Esophagus muscularis mucosa (tissue), 4 donors: ENCODE measurements around the gene FANCD2. TPM values are rescaled to one million over a fixed set of nuclear protein-coding genes. Genes with fewer than 3 reads are reported as not detected.
A peak's percentile ranks its signal among the peaks of the same experiment; 100 is the strongest.
"Not testable (repeated sequence)": the region's sequence is repeated elsewhere in the genome, so short reads cannot be mapped to it uniquely, and the experiment has no call there.

Experiments used
- DNase-seq: peaks from one replicate; pipeline ENCODE4 v3.0.0-alpha.2; 2017; ENCODE audit errors: extremely low spot score
- H3K27ac ChIP-seq, 4 donors: fragments of 200-600 bp; sonication (generic); replicated peaks in 1 of 4; 1 replicate in 3 of 4; 2 replicates in 1 of 4; pipeline ENCODE4 v1.5.1; 2016 to 2019; ENCODE audit warnings: mild to moderate bottlenecking in 1 of 4
- H3K27me3 ChIP-seq, 4 donors: fragments of 200-600 bp; sonication (generic); one replicate each; pipeline versions ENCODE4 v1.5.1 to v1.6.0; 2016 to 2019
- H3K36me3 ChIP-seq, 4 donors: fragments of 200-600 bp; sonication (generic); one replicate each; pipeline ENCODE4 v1.5.1; 2016 to 2019
- H3K4me1 ChIP-seq, 4 donors: fragments of 200-600 bp; sonication (generic); one replicate each; pipeline ENCODE4 v1.5.1; 2016 to 2019
- H3K4me3 ChIP-seq, 4 donors: fragments of 200-600 bp; sonication (generic); 1 replicate in 2 of 4; 2 replicates in 2 of 4; pipeline ENCODE4 v1.5.1; 2016 to 2019; ENCODE audit warnings: mild to moderate bottlenecking in 4 of 4, moderate library complexity in 1 of 4
- H3K9me3 ChIP-seq, 4 donors: fragments of 200-600 bp; sonication (generic); 1 replicate in 3 of 4; 2 replicates in 1 of 4; pipeline ENCODE4 v1.5.1; 2016 to 2019
- EP300 ChIP-seq: sonication (generic); formaldehyde crosslinking; IDR thresholded peaks from one replicate; pipeline ENCODE4 v1.6.1; 2017; ENCODE audit warnings: antibody characterized with exemption
- POLR2A ChIP-seq: fragments of 450-650 bp; IDR thresholded peaks from one replicate; pipeline ENCODE4 v1.6.1; 2017; ENCODE audit warnings: antibody characterized with exemption, moderate library complexity, mild to moderate bottlenecking, low read depth
- POLR2AphosphoS5 ChIP-seq, 2 donors: sonication (generic); formaldehyde crosslinking; IDR thresholded peaks; one replicate each; pipeline ENCODE4 v1.6.1; 2017; ENCODE audit warnings: antibody characterized with exemption in 2 of 2
- WGBS: methylation state at CpG from one replicate; pipeline ENCODE4 v1.1.5; 2018; 5-methylcytosine and 5-hydroxymethylcytosine counted together
- intact Hi-C: fragments of 100-400 bp; cut with DNase I; formaldehyde crosslinking; loops from one replicate; pipeline ENCODE4 v1.15.1; 2023
- total RNA-seq, 4 donors: library from RNA; depleted of rRNA; stranded (reverse); fragments of >200 nt; gene quantifications; one replicate each; pipeline versions ENCODE4 v1.1.0 to v1.2.1, GENCODE V29; 2016
- TF ChIP-seq, protein P1 (sequence below), 3 experiments: fragments of 200-600 bp in 2 of 3; fragments of 450-650 bp in 1 of 3; sonication (generic) in 2 of 3; IDR thresholded peaks; one replicate each; pipeline ENCODE4 v1.5.1; 2017 to 2019; ENCODE audit warnings: antibody characterized with exemption in 3 of 3, mild to moderate bottlenecking in 2 of 3, moderate library complexity in 1 of 3

The FANCD2 gene
- total RNA-seq, 4 donors from 2014 or later: 0.52 to 2.3 (median 1.1) TPM

DNA sequence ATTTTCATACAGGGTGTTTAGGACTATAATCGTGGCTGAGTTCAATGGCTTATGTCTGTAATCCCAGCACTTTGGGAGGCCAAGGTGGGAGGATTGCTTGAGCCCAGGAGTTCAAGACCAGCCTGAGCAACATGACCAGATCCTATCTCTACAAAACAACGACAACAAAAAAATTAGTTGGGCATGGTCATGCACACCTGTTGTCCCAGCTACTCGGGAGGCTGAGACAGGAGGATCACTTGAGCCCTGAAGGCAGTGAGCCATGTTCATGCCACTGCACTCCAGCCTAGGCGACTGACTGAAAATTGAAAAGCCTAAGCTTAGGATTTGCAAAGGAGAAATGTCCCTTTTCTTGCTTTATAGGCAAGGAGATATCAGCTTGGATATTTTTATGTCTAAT lies 90.7 kb downstream of the FANCD2 start:
- no peak for DNase-seq
- 91% methylated on average over 4 of the region's 4 CpGs for WGBS
- Histone ChIP-seq H3K9me3 (no peaks in the 10 kb centered on the region), H3K27me3 (no peaks in the 10 kb centered on the region), H3K36me3 (peaks cover 0 to 34% (median 0%) of the 10 kb centered on the region in 4 donors), H3K4me1 (peaks cover 25 to 50% (median 39%) of the 10 kb centered on the region in 4 donors), H3K27ac (no peak overlapping the region), H3K4me3 (peak overlapping the region; percentile 84 to 89 (median 88))
- TF ChIP-seq POLR2A: no peak
- TF ChIP-seq, protein P1, sequence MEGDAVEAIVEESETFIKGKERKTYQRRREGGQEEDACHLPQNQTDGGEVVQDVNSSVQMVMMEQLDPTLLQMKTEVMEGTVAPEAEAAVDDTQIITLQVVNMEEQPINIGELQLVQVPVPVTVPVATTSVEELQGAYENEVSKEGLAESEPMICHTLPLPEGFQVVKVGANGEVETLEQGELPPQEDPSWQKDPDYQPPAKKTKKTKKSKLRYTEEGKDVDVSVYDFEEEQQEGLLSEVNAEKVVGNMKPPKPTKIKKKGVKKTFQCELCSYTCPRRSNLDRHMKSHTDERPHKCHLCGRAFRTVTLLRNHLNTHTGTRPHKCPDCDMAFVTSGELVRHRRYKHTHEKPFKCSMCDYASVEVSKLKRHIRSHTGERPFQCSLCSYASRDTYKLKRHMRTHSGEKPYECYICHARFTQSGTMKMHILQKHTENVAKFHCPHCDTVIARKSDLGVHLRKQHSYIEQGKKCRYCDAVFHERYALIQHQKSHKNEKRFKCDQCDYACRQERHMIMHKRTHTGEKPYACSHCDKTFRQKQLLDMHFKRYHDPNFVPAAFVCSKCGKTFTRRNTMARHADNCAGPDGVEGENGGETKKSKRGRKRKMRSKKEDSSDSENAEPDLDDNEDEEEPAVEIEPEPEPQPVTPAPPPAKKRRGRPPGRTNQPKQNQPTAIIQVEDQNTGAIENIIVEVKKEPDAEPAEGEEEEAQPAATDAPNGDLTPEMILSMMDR (IDR thresholded peaks at IDR 0.05): no peak
- intact Hi-C loops: loop anchor here (5.0 to 10.0 kb wide), 2 partner anchors 90 to 162 kb away; partner anchors contain the start of genes FANCD2 and PRRT3

- intact Hi-C loops: loop anchor here (5.0 to 10.0 kb wide), 2 partner anchors 92 to 165 kb away; partner anchors contain the start of genes FANCD2 and PRRT3
- no peak for TF ChIP-seq POLR2AphosphoS5 (IDR thresholded peaks at IDR 0.05)
- TF ChIP-seq, protein P1 (IDR thresholded peaks at IDR 0.05): no peak
- TF ChIP-seq POLR2A: no peak
- no peak for TF ChIP-seq EP300
- Histone ChIP-seq H3K36me3 (peaks cover 0 to 39% (median 0%) of the 10 kb centered on the region in 4 donors), H3K27ac (no peak overlapping the region), H3K9me3 (no peaks in the 10 kb centered on the region), H3K4me1 (peaks cover 25 to 50% (median 39%) of the 10 kb centered on the region in 4 donors), H3K27me3 (no peaks in the 10 kb centered on the region), H3K4me3 (no peak overlapping the region)
- no peak for DNase-seq
- WGBS: 70% methylated on average over 4 of the region's 4 CpGs
These were observed 93.1 kb downstream of the FANCD2 start for GRCh38 chr3:10119376-10119775.

DNA sequence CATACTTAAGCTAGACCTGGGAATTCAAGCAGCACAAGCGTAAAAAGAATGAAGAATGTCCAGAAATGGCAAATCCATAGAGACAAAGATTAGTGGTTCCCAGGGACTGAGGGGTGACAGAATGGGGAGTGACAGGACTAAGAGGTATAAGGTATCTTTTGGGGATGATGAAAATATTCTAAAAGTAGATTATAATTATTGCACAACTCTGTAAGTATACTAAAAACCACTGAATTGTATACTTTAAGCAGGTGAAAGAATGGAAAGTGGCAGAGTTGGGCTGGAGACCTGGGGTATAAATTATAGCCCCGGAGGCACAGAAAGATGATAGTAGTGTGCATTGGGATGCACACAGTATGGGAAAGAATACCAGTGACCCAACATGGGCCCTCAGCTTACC lies 94.8 kb downstream of the FANCD2 start:
- TF ChIP-seq POLR2A (no peak), POLR2AphosphoS5 (IDR thresholded peaks at IDR 0.05) (no peak), EP300 (no peak)
- TF ChIP-seq, protein P1 (IDR thresholded peaks at IDR 0.05): no peak
- Histone ChIP-seq H3K36me3 (peaks cover 6 to 54% (median 10%) of the 10 kb centered on the region in 4 donors), H3K27ac (no peak overlapping the region), H3K27me3 (no peaks in the 10 kb centered on the region), H3K4me1 (peaks cover 18 to 40% (median 35%) of the 10 kb centered on the region in 4 donors), H3K4me3 (no peak overlapping the region), H3K9me3 (no peaks in the 10 kb centered on the region)
- 90% methylated on average over 2 of the region's 2 CpGs for WGBS
- intact Hi-C loops: no loop called here
- no peak for DNase-seq

DNA sequence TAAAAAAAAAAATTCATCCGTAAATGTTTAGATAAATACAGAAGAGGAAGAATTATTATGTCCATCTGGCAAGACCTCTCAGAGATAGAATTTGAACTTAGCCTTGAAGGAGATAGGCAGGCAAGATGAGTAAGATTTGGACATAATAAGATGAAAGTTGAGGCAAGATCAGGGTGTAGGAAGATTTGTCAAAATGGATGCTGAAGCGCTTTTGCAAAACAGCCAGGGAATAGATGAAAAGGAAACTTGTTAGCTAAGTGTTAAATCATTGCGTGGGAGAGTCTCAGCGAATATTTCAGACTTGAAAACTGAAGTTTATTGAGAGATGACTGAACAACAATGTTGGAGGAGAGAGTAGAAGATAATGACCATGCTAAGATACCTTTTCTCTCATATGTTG lies 96.5 kb downstream of the FANCD2 start:
- no peaks in the 10 kb centered on the region for H3K27me3 ChIP-seq
- intact Hi-C loops: no loop called here
- H3K36me3 ChIP-seq: peaks cover 23 to 71% (median 26%) of the 10 kb centered on the region in 4 donors
- H3K4me3 ChIP-seq: no peak overlapping the region
- no peak for DNase-seq
- no peak for TF ChIP-seq POLR2A
- no peak for TF ChIP-seq EP300
- TF ChIP-seq, protein P1 (IDR thresholded peaks at IDR 0.05): no peak
- no peak for TF ChIP-seq POLR2AphosphoS5 (IDR thresholded peaks at IDR 0.05)
- H3K27ac ChIP-seq: no peak overlapping the region
- WGBS: 88% methylated on average over 4 of the region's 4 CpGs
- H3K4me1 ChIP-seq: peaks cover 6 to 23% (median 18%) of the 10 kb centered on the region in 4 donors
- H3K9me3 ChIP-seq: no peaks in the 10 kb centered on the region

DNA sequence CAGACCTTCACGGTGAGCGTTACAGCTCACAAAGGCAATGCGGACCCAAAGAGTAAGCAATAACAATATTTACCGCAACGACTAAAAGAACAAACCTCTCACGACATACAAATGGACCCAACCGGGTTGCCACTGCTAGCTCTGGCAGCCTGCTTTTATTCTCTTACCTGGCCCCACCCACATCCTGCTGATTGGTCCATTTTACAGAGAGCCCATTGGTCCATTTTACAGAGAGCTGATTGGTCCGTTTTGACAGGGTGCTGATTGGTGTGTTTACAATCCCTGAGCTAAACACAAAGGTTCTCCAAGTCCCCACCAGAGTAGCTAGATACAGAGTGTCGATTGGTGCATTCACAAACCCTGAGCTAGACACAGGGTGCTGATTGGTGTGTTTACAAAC lies 109.6 kb downstream of the FANCD2 start:
- intact Hi-C loops, H3K9me3 ChIP-seq, H3K27me3 ChIP-seq, H3K27ac ChIP-seq, H3K4me3 ChIP-seq, DNase-seq, H3K36me3 ChIP-seq, H3K4me1 ChIP-seq: not testable (repeated sequence)
- 89% methylated on average over 8 of the region's 9 CpGs for WGBS
